HepG2 (cell line): ENCODE results near the gene LRP1B. TPM values are rescaled to one million over a fixed set of nuclear protein-coding genes. Genes with fewer than 3 reads are reported as not detected.
A peak's percentile ranks its signal among the peaks of the same experiment; 100 is the strongest.

Experiments used
- ATAC-seq: fragments of 200-7000 bp; cut with Tn5 transposase; 3 replicates; pipeline ENCODE4 v1.9.1; 2020; ENCODE audit warnings: mild to moderate bottlenecking, moderate library complexity
- BruUV-seq: library from RNA; stranded (reverse); fragments of 400-500 nt; replicated peaks from 2 replicates; lab custom pipeline; 2021; lab: Mats Ljungman, UMichigan
- CTCF ChIA-PET: fragments of 300-600 bp; formaldehyde crosslinking; extraction: SDS; loops from one replicate; lab custom pipeline; 2021; ENCODE audit warnings: low total read pairs, inconsistent platforms, low intra/inter-chr PET ratio; lab: Yijun Ruan, JAX
- POLR2A ChIA-PET: fragments of 350-600 bp; sonication (Branson Sonifier 250); formaldehyde crosslinking; loops from one replicate; lab custom pipeline; 2020; ENCODE audit warnings: antibody characterized with exemption, inconsistent platforms; lab: Yijun Ruan, JAX
- DNase-seq: peaks from one replicate; pipeline ENCODE4 v3.0.0-alpha.2; 2015; ENCODE audit warnings: low spot score
- FAIRE-seq: peaks from 3 replicates; lab custom pipeline; 2011; peaks lifted over from hg19 to GRCh38; lab: Jason Lieb, UNC
- H2AFZ ChIP-seq: one replicate; pipeline ENCODE4 v1.6.1; 2011; ENCODE audit warnings: low read length, inconsistent platforms
- H3K27ac ChIP-seq: fragments of 300-600 bp; 3 replicates; pipeline ENCODE4 v1.8.0; 2011; ENCODE audit warnings: mixed run types, mild to moderate bottlenecking, mixed read lengths, low read length, inconsistent platforms; ENCODE audit not compliant: insufficient read depth; ENCODE audit errors: extremely low read length
- H3K27me3 ChIP-seq, 2 experiments: fragments of 200-600 bp in 1 of 2; 2 replicates in 1 of 2; 3 replicates in 1 of 2; pipeline versions ENCODE4 v1.6.0 to v1.8.0; 2011; ENCODE audit warnings: low read length in 2 of 2, mild to moderate bottlenecking in 2 of 2, moderate library complexity in 2 of 2, inconsistent platforms in 1 of 2; ENCODE audit not compliant: insufficient read depth in 2 of 2, control insufficient read depth in 1 of 2
- H3K36me3 ChIP-seq, 2 experiments: fragments of 200-600 bp in 1 of 2; replicated peaks in 1 of 2; 2 replicates in 1 of 2; 3 replicates in 1 of 2; pipeline versions ENCODE4 v1.5.1 to v1.8.0; 2011; ENCODE audit warnings: low read length in 2 of 2, inconsistent platforms in 1 of 2; ENCODE audit not compliant: insufficient read depth in 2 of 2, control insufficient read depth in 1 of 2
- H3K4me1 ChIP-seq: 2 replicates; pipeline ENCODE4 v1.5.1; 2012; ENCODE audit warnings: low read length, inconsistent platforms; ENCODE audit not compliant: insufficient read depth
- H3K4me2 ChIP-seq: 2 replicates; pipeline ENCODE4 v1.6.0; 2011; ENCODE audit warnings: low read depth, low read length, inconsistent platforms
- H3K4me3 ChIP-seq, 3 experiments: fragments of 200-600 bp in 1 of 3; sonication (generic), shearing (Covaris generic) in 1 of 3; replicated peaks in 1 of 3; 2 replicates each; pipeline ENCODE4 v1.5.1; 2011 to 2016; ENCODE audit warnings: low read length in 3 of 3, inconsistent platforms in 2 of 3, low read depth in 2 of 3, mild to moderate bottlenecking in 2 of 3, control low read depth in 1 of 3, mixed read lengths in 1 of 3; ENCODE audit not compliant: insufficient read depth in 1 of 3
- H3K79me2 ChIP-seq: one replicate; pipeline ENCODE4 v1.6.1; 2011; ENCODE audit warnings: low read length, inconsistent platforms; ENCODE audit not compliant: insufficient read depth
- H3K9ac ChIP-seq: 2 replicates; pipeline ENCODE4 v1.6.0; 2011; ENCODE audit warnings: mild to moderate bottlenecking, low read depth, low read length, inconsistent platforms; ENCODE audit not compliant: insufficient read depth
- H3K9me3 ChIP-seq: 2 replicates; pipeline ENCODE4 v1.5.1; 2012; ENCODE audit warnings: mild to moderate bottlenecking, low read length
- H4K20me1 ChIP-seq: 2 replicates; pipeline ENCODE4 v1.6.0; 2011; ENCODE audit warnings: inconsistent platforms, mild to moderate bottlenecking, low read length, moderate library complexity; ENCODE audit not compliant: insufficient read depth
- KDM5A ChIP-seq: fragments of 200-600 bp; sonication (generic); IDR thresholded peaks from 2 replicates; pipeline ENCODE4 v1.7.0; 2018; ENCODE audit warnings: antibody characterized with exemption, mild to moderate bottlenecking, low read length, borderline replicate concordance
- MAFF ChIP-seq: IDR thresholded peaks from 2 replicates; pipeline ENCODE4 v1.6.1; 2011; ENCODE audit warnings: low read depth, low read length, improper control_type of control experiment
- MAFK ChIP-seq, 2 experiments: IDR thresholded peaks in 1 of 2; conservative IDR thresholded peaks in 1 of 2; 2 replicates each; pipeline ENCODE4 v1.6.1; 2011; ENCODE audit warnings: improper control_type of control experiment in 2 of 2, low read length in 2 of 2
- MED1 ChIP-seq: sonication (generic); formaldehyde crosslinking; IDR thresholded peaks from 2 replicates; pipeline ENCODE4 v1.4.0; 2020; ENCODE audit warnings: missing genetic modification reagents
- ZNF530 ChIP-seq: sonication (generic); formaldehyde crosslinking; IDR thresholded peaks from 2 replicates; pipeline ENCODE4 v1.5.0; 2020; ENCODE audit warnings: low read depth, mild to moderate bottlenecking, missing genetic modification reagents
- ZNF547 ChIP-seq: sonication (generic); formaldehyde crosslinking; IDR thresholded peaks from 2 replicates; pipeline ENCODE4 v1.5.1; 2020; ENCODE audit warnings: mild to moderate bottlenecking, missing genetic modification reagents
- whole genome bisulfite sequencing: methylation state at CpG from one replicate; pipeline ENCODE4 v1.1.6; 2017; ENCODE audit warnings: low lambda C conversion rate; 5-methylcytosine and 5-hydroxymethylcytosine counted together
- in situ Hi-C: cut with HindIII; loops from 2 replicates; pipeline ENCODE4 v1.10.0; 2017; ENCODE audit warnings: low pct_unique_long_range_greater_than_20kb; ENCODE audit not compliant: extremely low pct_ligation_motif_present
- intact Hi-C: fragments of 100-400 bp; cut with micrococcal nuclease; formaldehyde crosslinking; loops from one replicate; pipeline ENCODE4 v1.10.0; 2022; ENCODE audit not compliant: unreplicated experiment
- polyA plus RNA-seq, 8 experiments: library from polyadenylated mRNA; depleted of rRNA in 3 of 8; stranded (reverse) in 7 of 8; unstranded in 1 of 8; fragments of >200 nt; fragmentation: Illumina TruSeq in 4 of 8; extraction: Trizol in 4 of 8; gene quantifications; 2 replicates each; pipeline versions ENCODE4 v1.2.1 to v1.2.3, GENCODE V29; 2011 to 2016; ENCODE audit warnings: low read depth in 4 of 8, missing spikeins in 1 of 8, mixed read lengths in 1 of 8; ENCODE audit not compliant: insufficient read depth in 1 of 8
- total RNA-seq, 5 experiments: library from RNA; depleted of rRNA; stranded (reverse); fragments of >200 nt; fragmentation: Illumina TruSeq; extraction: Trizol; gene quantifications; 2 replicates each; pipeline ENCODE4 v1.2.3, GENCODE V29; 2016; ENCODE audit warnings: low read depth in 1 of 5
- TF ChIP-seq, protein P1 (sequence below): sonication (generic); formaldehyde crosslinking; IDR thresholded peaks from 2 replicates; pipeline ENCODE4 v1.4.0; 2020; ENCODE audit warnings: missing genetic modification reagents
- TF ChIP-seq, protein P2 (sequence below): sonication (generic); formaldehyde crosslinking; IDR thresholded peaks from 2 replicates; pipeline ENCODE4 v1.4.0; 2020; ENCODE audit warnings: low read depth, mild to moderate bottlenecking, missing genetic modification reagents
- TF ChIP-seq, protein P3 (sequence below): sonication (generic); formaldehyde crosslinking; IDR thresholded peaks from 2 replicates; pipeline ENCODE4 v1.4.0; 2020; ENCODE audit warnings: missing genetic modification reagents
- TF ChIP-seq, protein P4 (sequence below): sonication (generic); formaldehyde crosslinking; IDR thresholded peaks from 2 replicates; pipeline ENCODE4 v1.8.1; 2023; ENCODE audit warnings: mild to moderate bottlenecking, moderate library complexity, missing genetic modification reagents
- TF ChIP-seq, protein P5 (sequence below): IDR thresholded peaks from 2 replicates; pipeline ENCODE4 v1.6.1; 2016; ENCODE audit warnings: control low read depth

Gene LRP1B
- total and polyA plus RNA-seq, 2 of the 13 experiments (the other 11 are each of a cell fraction or from before 2014, with no cell fraction given) = 0.04 TPM; not detected in 1

DNA sequence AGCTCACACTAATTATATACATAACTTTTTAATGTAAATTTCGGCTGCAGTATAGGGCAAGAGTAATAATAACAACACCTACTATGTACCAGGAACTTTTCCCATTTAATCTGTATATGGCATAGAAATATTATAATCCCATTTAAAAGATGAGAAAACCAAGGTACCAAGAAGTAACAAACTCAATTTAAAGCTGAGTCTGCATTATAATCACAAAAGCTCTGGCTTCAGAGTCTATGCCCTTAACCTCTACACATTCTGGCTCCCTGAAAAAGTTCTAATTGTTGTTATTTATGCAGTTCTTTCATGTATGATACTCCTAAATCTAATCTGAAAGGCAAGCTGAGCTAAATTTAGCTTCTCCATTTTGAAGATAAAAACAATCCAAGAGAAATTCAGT, 1675.5 kb downstream of the LRP1B start:
- Histone ChIP-seq H3K4me1 (no peaks in the 10 kb centered on the region), H3K27ac (no peak overlapping the region), H3K36me3 (no peaks in the 10 kb centered on the region)
- DNase-seq = no peak
- peak; percentile 85 for TF ChIP-seq MAFF
- TF ChIP-seq, protein P1, sequence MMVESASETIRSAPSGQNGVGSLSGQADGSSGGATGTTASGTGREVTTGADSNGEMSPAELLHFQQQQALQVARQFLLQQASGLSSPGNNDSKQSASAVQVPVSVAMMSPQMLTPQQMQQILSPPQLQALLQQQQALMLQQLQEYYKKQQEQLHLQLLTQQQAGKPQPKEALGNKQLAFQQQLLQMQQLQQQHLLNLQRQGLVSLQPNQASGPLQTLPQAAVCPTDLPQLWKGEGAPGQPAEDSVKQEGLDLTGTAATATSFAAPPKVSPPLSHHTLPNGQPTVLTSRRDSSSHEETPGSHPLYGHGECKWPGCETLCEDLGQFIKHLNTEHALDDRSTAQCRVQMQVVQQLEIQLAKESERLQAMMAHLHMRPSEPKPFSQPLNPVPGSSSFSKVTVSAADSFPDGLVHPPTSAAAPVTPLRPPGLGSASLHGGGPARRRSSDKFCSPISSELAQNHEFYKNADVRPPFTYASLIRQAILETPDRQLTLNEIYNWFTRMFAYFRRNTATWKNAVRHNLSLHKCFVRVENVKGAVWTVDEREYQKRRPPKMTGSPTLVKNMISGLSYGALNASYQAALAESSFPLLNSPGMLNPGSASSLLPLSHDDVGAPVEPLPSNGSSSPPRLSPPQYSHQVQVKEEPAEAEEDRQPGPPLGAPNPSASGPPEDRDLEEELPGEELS (CRISPR knock-in tag) = no peak
- TF ChIP-seq, protein P2, sequence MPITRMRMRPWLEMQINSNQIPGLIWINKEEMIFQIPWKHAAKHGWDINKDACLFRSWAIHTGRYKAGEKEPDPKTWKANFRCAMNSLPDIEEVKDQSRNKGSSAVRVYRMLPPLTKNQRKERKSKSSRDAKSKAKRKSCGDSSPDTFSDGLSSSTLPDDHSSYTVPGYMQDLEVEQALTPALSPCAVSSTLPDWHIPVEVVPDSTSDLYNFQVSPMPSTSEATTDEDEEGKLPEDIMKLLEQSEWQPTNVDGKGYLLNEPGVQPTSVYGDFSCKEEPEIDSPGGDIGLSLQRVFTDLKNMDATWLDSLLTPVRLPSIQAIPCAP (CRISPR knock-in tag) = no peak
- TF ChIP-seq KDM5A = no peak
- TF ChIP-seq MAFK (conservative IDR thresholded peaks at IDR 0.05 in 1 of 2, IDR thresholded peaks at IDR 0.05 in 1 of 2; ENCODE audit: low read length in 2 of 2) = peak; percentile 85 to 91
- TF ChIP-seq, all 625 proteins: peak for 2
- Histone ChIP-seq H3K79me2 (no peaks in the 10 kb centered on the region), H3K27me3 (no peaks in the 10 kb centered on the region), H3K9ac (no peak overlapping the region), H3K4me3 (no peak overlapping the region), H2AFZ (no peak overlapping the region), H3K4me2 (no peak overlapping the region), H3K9me3 (no peaks in the 10 kb centered on the region), H4K20me1 (no peaks in the 10 kb centered on the region)
- ChIA-PET POLR2A (no interaction called here), CTCF (no interaction called here)
- in situ Hi-C loops = no loop called here
- FAIRE-seq = no peak
- ATAC-seq = no peak
- BruUV-seq = no TSS peak
- intact Hi-C loops = no loop called here
- 0% methylated on average over 1 of the region's 1 CpG for WGBS

DNA sequence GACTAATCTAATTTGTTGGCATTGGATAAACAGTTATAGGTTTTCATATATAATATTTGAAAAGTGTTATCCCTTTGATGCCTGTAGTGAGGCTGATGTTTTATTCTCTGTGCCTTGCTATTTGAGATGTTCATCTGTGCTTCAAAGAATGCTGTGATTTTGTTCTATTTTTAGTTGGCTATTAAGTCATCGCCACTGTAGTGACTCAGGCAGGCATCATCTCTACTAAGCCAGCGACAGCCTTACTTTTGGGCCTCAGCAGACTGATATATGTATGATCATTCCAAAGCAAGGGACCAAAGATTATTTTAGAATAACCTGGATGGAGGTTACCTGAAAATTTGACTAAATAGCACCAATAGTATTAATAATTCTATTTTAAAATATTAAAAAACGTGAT, 1676.1 kb downstream of the LRP1B start:
- Histone ChIP-seq H3K4me3 (no peak overlapping the region), H3K9me3 (no peaks in the 10 kb centered on the region), H2AFZ (no peak overlapping the region), H3K4me1 (no peaks in the 10 kb centered on the region), H3K27ac (no peak overlapping the region), H3K27me3 (no peaks in the 10 kb centered on the region), H3K9ac (no peak overlapping the region), H3K79me2 (no peaks in the 10 kb centered on the region), H3K4me2 (no peak overlapping the region), H3K36me3 (no peaks in the 10 kb centered on the region), H4K20me1 (no peaks in the 10 kb centered on the region)
- ATAC-seq (no peak), FAIRE-seq (no peak), DNase-seq (no peak)
- no TSS peak for BruUV-seq
- intact Hi-C loops = no loop called here
- ChIA-PET CTCF (no interaction called here), POLR2A (no interaction called here)
- in situ Hi-C loops = no loop called here
- TF ChIP-seq, protein P3, sequence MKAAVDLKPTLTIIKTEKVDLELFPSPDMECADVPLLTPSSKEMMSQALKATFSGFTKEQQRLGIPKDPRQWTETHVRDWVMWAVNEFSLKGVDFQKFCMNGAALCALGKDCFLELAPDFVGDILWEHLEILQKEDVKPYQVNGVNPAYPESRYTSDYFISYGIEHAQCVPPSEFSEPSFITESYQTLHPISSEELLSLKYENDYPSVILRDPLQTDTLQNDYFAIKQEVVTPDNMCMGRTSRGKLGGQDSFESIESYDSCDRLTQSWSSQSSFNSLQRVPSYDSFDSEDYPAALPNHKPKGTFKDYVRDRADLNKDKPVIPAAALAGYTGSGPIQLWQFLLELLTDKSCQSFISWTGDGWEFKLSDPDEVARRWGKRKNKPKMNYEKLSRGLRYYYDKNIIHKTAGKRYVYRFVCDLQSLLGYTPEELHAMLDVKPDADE (CRISPR knock-in tag) = no peak
- TF ChIP-seq, protein P4, sequence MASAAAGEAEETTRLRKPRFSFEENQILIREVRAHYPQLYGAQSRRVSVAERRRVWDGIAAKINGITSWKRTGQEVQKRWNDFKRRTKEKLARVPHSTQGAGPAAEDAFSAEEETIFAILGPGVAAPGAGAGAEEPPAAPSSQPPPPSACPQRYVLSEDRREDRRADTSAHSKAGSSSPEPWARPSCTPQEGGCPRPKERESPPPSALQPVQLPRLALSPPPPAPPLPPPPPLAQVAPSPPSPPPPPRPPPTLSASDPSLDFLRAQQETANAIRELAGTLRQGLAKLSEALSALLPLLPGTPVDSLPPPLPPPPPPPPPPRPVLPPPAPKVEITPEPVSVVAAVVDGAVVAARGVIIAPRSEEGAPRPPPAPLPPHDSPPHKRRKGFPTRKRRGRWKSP (CRISPR knock-in tag) = no peak
- TF ChIP-seq MED1 (CRISPR knock-in tag) (no peak), ZNF547 (no peak), ZNF530 (CRISPR knock-in tag) (no peak)
- TF ChIP-seq, protein P5, sequence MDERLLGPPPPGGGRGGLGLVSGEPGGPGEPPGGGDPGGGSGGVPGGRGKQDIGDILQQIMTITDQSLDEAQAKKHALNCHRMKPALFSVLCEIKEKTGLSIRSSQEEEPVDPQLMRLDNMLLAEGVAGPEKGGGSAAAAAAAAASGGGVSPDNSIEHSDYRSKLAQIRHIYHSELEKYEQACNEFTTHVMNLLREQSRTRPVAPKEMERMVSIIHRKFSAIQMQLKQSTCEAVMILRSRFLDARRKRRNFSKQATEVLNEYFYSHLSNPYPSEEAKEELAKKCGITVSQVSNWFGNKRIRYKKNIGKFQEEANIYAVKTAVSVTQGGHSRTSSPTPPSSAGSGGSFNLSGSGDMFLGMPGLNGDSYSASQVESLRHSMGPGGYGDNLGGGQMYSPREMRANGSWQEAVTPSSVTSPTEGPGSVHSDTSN (CRISPR knock-in tag) = no peak
- WGBS = 1% methylated on average over 3 of the region's 3 CpGs
